ENCODE results near the gene DIDO1. TPM values are rescaled to one million over a fixed set of nuclear protein-coding genes. Genes with fewer than 3 reads are reported as not detected.

Gene DIDO1
- total RNA-seq, 4 donors from 2014 or later, result 24.2 to 39.3 (median 28.7) TPM

DNA sequence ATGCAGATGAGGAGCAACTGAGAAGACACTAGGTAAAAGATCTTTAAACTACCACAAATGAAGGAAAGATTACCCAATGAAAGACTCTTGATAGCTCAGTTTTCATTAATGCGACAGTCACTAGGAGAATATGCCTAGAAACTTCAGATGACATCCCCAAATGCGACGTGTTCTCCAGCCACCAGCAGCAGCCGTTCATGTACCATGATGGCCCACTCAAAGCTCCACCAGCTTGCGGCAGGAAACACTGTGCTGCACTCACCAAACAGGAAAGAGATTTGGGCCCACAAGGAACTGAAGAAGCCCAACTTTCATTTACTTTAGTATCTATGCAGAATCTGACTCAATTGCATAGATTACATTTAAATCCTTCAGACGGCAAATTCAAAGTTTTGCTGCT, 7.5 kb downstream of the DIDO1 start:
- H3K27me3 ChIP-seq, result no peaks in the 10 kb centered on the region
- in situ Hi-C loops (cut with MboI; ENCODE audit: low sequenced_read_pairs in 4 of 4), result no loop called here
- no peaks in the 10 kb centered on the region for H3K36me3 ChIP-seq
- intact Hi-C loops (cut with DNase I; ENCODE audit: low total_unique reads), result no loop called here
- no peak for ATAC-seq
- H3K9me3 ChIP-seq, result no peaks in the 10 kb centered on the region
- H3K27ac ChIP-seq, result no peak overlapping the region
- peaks cover 93 to 100% of the 10 kb centered on the region in 2 donors for H3K4me1 ChIP-seq
- no peak for DNase-seq
- H3K4me3 ChIP-seq, result no peak overlapping the region
- TF ChIP-seq, protein P1, sequence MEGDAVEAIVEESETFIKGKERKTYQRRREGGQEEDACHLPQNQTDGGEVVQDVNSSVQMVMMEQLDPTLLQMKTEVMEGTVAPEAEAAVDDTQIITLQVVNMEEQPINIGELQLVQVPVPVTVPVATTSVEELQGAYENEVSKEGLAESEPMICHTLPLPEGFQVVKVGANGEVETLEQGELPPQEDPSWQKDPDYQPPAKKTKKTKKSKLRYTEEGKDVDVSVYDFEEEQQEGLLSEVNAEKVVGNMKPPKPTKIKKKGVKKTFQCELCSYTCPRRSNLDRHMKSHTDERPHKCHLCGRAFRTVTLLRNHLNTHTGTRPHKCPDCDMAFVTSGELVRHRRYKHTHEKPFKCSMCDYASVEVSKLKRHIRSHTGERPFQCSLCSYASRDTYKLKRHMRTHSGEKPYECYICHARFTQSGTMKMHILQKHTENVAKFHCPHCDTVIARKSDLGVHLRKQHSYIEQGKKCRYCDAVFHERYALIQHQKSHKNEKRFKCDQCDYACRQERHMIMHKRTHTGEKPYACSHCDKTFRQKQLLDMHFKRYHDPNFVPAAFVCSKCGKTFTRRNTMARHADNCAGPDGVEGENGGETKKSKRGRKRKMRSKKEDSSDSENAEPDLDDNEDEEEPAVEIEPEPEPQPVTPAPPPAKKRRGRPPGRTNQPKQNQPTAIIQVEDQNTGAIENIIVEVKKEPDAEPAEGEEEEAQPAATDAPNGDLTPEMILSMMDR (IDR thresholded peaks at IDR 0.05 in 4 of 5, conservative IDR thresholded peaks at IDR 0.05 in 1 of 5), result no peak
- TF ChIP-seq POLR2A (IDR thresholded peaks at IDR 0.05), result no peak

DNA sequence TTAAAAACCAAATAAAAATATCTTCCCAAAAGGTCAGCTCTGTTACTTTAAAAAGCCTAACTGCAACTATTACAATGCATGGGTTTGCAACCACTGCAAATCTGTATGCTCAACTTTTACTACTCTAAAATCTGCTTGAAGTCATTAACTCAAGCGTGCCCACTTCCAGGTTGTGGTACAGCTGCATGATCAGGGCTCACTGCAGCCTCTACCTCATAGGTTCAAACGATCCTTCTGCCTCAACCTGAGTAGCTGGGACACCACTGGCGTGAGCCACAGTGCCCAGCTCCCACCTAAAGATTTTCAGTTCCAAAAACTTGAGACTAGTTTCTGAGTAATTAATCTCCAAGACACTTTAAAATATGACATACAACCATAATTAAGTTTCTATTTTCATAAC, 8.2 kb downstream of the DIDO1 start:
- Histone ChIP-seq H3K27me3 (no peaks in the 10 kb centered on the region), H3K9me3 (no peaks in the 10 kb centered on the region), H3K4me3 (no peak overlapping the region), H3K27ac (no peak overlapping the region), H3K36me3 (no peaks in the 10 kb centered on the region), H3K4me1 (peaks cover 93 to 100% of the 10 kb centered on the region in 2 donors)
- no peak for ATAC-seq
- in situ Hi-C loops (cut with MboI; ENCODE audit: low sequenced_read_pairs in 4 of 4), result no loop called here
- TF ChIP-seq, protein P1 (IDR thresholded peaks at IDR 0.05 in 4 of 5, conservative IDR thresholded peaks at IDR 0.05 in 1 of 5), result no peak
- TF ChIP-seq POLR2A (IDR thresholded peaks at IDR 0.05), result no peak
- DNase-seq, result no peak
- intact Hi-C loops (cut with DNase I; ENCODE audit: low total_unique reads), result no loop called here

DNA sequence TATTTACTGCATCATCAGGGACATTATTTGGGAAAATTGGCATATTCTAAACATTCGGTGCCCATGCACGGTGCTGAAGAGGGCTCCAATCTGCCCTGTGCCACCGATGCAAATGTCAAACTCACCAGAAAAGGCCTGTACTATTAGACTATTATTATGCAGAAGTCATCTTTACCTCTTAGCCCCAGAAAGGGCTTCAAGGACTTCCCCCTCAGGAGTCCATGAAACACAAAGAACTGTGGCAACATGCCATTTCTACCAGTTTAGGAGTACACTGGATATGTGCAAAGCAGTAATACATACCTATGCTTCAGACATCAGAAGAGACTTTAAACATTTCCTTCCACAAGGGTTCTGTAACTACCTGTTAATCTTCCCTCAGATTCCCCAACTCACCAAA, 8.6 kb downstream of the DIDO1 start:
- Histone ChIP-seq H3K27me3 (no peaks in the 10 kb centered on the region), H3K4me1 (peaks cover 93 to 96% of the 10 kb centered on the region in 2 donors), H3K9me3 (no peaks in the 10 kb centered on the region), H3K36me3 (no peaks in the 10 kb centered on the region), H3K27ac (no peak overlapping the region), H3K4me3 (no peak overlapping the region)
- in situ Hi-C loops (cut with MboI; ENCODE audit: low sequenced_read_pairs in 4 of 4), result no loop called here
- TF ChIP-seq POLR2A (IDR thresholded peaks at IDR 0.05), result no peak
- TF ChIP-seq, protein P1 (IDR thresholded peaks at IDR 0.05 in 4 of 5, conservative IDR thresholded peaks at IDR 0.05 in 1 of 5), result no peak
- ATAC-seq, result no peak
- DNase-seq, result no peak
- intact Hi-C loops (cut with DNase I; ENCODE audit: low total_unique reads), result no loop called here

DNA sequence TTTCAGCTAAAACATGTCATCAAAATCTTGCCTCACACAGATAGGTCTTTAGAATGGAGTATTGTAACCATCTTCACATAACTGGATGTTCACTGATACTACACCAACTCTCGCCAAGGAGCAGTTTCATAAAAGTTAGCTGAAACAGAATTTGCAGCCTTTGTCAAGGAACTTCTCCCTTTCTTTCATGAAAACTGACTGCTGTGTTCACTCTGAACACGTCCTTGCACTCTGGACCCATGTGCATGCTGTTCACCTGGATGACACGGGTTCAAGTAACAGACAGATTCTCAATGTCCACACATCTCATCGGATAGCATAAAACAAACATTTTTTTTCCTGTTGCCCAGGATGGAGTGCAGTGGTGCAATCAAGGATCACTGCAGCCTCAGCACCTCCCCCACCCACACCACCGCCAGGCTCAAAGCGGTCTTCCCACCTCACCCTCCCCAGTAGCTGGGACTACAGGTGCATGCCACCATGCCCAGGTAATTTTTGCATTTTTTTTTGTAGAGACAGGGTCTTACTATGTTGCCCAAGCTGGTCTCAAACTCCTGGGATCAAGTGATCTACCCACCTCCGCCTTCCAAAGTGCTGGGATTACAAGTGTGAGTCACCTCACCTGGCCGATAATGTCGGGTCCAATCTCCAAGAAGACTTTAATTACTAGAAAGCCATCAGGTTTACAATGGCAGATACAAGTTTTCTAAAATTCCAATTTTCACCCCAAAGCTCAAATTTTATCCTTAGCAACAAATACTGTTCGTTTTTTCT, 9.4 kb downstream of the DIDO1 start:
- Histone ChIP-seq H3K9me3 (no peaks in the 10 kb centered on the region), H3K4me1 (peaks cover 85 to 88% of the 10 kb centered on the region in 2 donors), H3K27ac (no peak overlapping the region), H3K36me3 (peaks cover 0 to 2% of the 10 kb centered on the region in 2 donors), H3K27me3 (no peaks in the 10 kb centered on the region), H3K4me3 (no peak overlapping the region)
- TF ChIP-seq, protein P1 (IDR thresholded peaks at IDR 0.05 in 4 of 5, conservative IDR thresholded peaks at IDR 0.05 in 1 of 5), result no peak
- no peak for TF ChIP-seq POLR2A (IDR thresholded peaks at IDR 0.05)
- intact Hi-C loops (cut with DNase I; ENCODE audit: low total_unique reads), result no loop called here
- ATAC-seq (no peak), DNase-seq (no peak)
- in situ Hi-C loops (cut with MboI; ENCODE audit: low sequenced_read_pairs in 4 of 4), result no loop called here

Data from gastrocnemius medialis (tissue), 4 donors.